Endothelial cell of umbilical vein (primary cell): ENCODE results near the gene TEX44. TPM values are rescaled to one million over a fixed set of nuclear protein-coding genes. Genes with fewer than 3 reads are reported as not detected.

Experiments
- BruUV-seq: library from RNA; stranded (reverse); fragments of 400-500 nt; replicated peaks from 2 replicates; lab custom pipeline; 2021; lab: Mats Ljungman, UMichigan
- CTCF ChIA-PET: fragments of 300-600, 350-600 bp; sonication (Branson Sonifier 250); formaldehyde crosslinking; loops from one replicate; lab custom pipeline; 2021; ENCODE audit warnings: antibody characterized with exemption, inconsistent platforms; lab: Charles Lee
- POLR2A ChIA-PET: fragments of 300-600, 350-600 bp; sonication (Branson Sonifier 250); formaldehyde crosslinking; loops from one replicate; lab custom pipeline; 2021; ENCODE audit warnings: antibody characterized with exemption, inconsistent platforms; lab: Charles Lee
- DNase-seq: peaks from one replicate; pipeline ENCODE4 v3.0.0-alpha.2; 2011; ENCODE audit warnings: low read depth, low spot score
- FAIRE-seq: peaks from 2 replicates; lab custom pipeline; 2011; peaks lifted over from hg19 to GRCh38; lab: Jason Lieb, UNC
- H2AFZ ChIP-seq: 2 replicates; pipeline ENCODE4 v1.6.0; 2012; ENCODE audit warnings: low read depth, low read length, control low read depth, inconsistent platforms
- H3K27ac ChIP-seq: 2 replicates; pipeline ENCODE4 v1.5.1; 2011; ENCODE audit warnings: low read depth, mild to moderate bottlenecking, control low read depth, low read length, moderate library complexity; ENCODE audit not compliant: insufficient read depth
- H3K27me3 ChIP-seq, 2 experiments: 2 replicates each; pipeline versions ENCODE4 v1.6.0 to v1.6.1; 2011; ENCODE audit warnings: low read length in 2 of 2, mixed read lengths in 1 of 2; ENCODE audit not compliant: control insufficient read depth in 2 of 2, insufficient read depth in 2 of 2
- H3K36me3 ChIP-seq, 2 experiments: 2 replicates in 1 of 2; 3 replicates in 1 of 2; pipeline ENCODE4 v1.5.1; 2011; ENCODE audit warnings: low read length in 2 of 2, mild to moderate bottlenecking in 1 of 2, moderate library complexity in 1 of 2; ENCODE audit not compliant: control insufficient read depth in 2 of 2, insufficient read depth in 2 of 2; ENCODE audit errors: extremely low read depth in 1 of 2
- H3K4me1 ChIP-seq: 3 replicates; pipeline ENCODE4 v1.5.1; 2011; ENCODE audit warnings: mild to moderate bottlenecking, low read length; ENCODE audit not compliant: control insufficient read depth, insufficient read depth; ENCODE audit errors: extremely low read depth
- H3K4me2 ChIP-seq: 2 replicates; pipeline ENCODE4 v1.6.1; 2011; ENCODE audit warnings: low read length, control low read depth, mixed read lengths; ENCODE audit not compliant: insufficient read depth
- H3K4me3 ChIP-seq, 3 experiments: fragments of 200-600 bp in 1 of 3; sonication (generic), shearing (Covaris generic) in 1 of 3; replicated peaks in 1 of 3; 2 replicates each; pipeline ENCODE4 v1.5.1; 2011 to 2016; ENCODE audit warnings: control low read depth in 3 of 3, low read length in 3 of 3, mild to moderate bottlenecking in 2 of 3, inconsistent platforms in 1 of 3, low read depth in 1 of 3, moderate library complexity in 1 of 3; ENCODE audit not compliant: insufficient read depth in 1 of 3
- H3K79me2 ChIP-seq: 2 replicates; pipeline ENCODE4 v1.6.0; 2012; ENCODE audit warnings: low read length, inconsistent platforms; ENCODE audit not compliant: control insufficient read depth, insufficient read depth
- H3K9ac ChIP-seq: replicated peaks from 2 replicates; pipeline ENCODE3; 2011; ENCODE audit warnings: low read length, control low read depth; ENCODE audit not compliant: insufficient read depth; ENCODE audit errors: extremely low read depth
- H3K9me1 ChIP-seq: replicated peaks from 3 replicates; pipeline ENCODE4 v1.6.0; 2011; ENCODE audit warnings: mild to moderate bottlenecking, low read length; ENCODE audit not compliant: control insufficient read depth, insufficient read depth; ENCODE audit errors: extremely low read depth
- H3K9me3 ChIP-seq: replicated peaks from 2 replicates; pipeline ENCODE4 v1.5.1; 2012; ENCODE audit warnings: low read length, inconsistent platforms; ENCODE audit not compliant: control insufficient read depth, insufficient read depth
- H4K20me1 ChIP-seq: replicated peaks from 2 replicates; pipeline ENCODE3; 2011; ENCODE audit warnings: mild to moderate bottlenecking, low read length; ENCODE audit not compliant: control insufficient read depth, insufficient read depth; ENCODE audit errors: extremely low read depth
- JUN ChIP-seq: IDR thresholded peaks from 2 replicates; pipeline ENCODE4 v1.6.1; 2011; ENCODE audit warnings: borderline replicate concordance, low read depth; ENCODE audit not compliant: insufficient read length, insufficient read depth
- POLR2AphosphoS5 ChIP-seq: IDR thresholded peaks from 2 replicates; pipeline ENCODE4 v1.6.1; 2012; ENCODE audit warnings: low read depth, mild to moderate bottlenecking, control low read depth, low read length, moderate library complexity; ENCODE audit not compliant: insufficient read depth
- dilution Hi-C: fragments of 300-500 bp; cut with MboI; formaldehyde crosslinking; loops from one replicate; pipeline ENCODE4 v1.15.0; 2019; ENCODE audit warnings: low sequenced_read_pairs; ENCODE audit not compliant: extremely low pct_ligation_motif_present
- intact Hi-C: fragments of 100-400 bp; cut with micrococcal nuclease; formaldehyde crosslinking; loops from one replicate; pipeline ENCODE4 v1.10.0; 2022
- polyA plus RNA-seq, 4 experiments: library from polyadenylated mRNA; depleted of rRNA in 3 of 4; stranded (reverse) in 3 of 4; unstranded in 1 of 4; fragments of >200 nt; gene quantifications; 2 replicates each; pipeline versions ENCODE4 v1.2.1 to v1.2.3, GENCODE V29; 2011 to 2012; ENCODE audit warnings: missing spikeins in 1 of 4
- total RNA-seq: library from RNA; stranded (reverse); gene quantifications from 2 replicates; pipeline ENCODE4 v1.2.3, GENCODE V29; 2021
- TF ChIP-seq, protein P1 (sequence below): IDR thresholded peaks from 2 replicates; pipeline ENCODE4 v1.6.1; 2011; ENCODE audit not compliant: insufficient read depth, insufficient read length

TEX44 gene
- total and polyA plus RNA-seq, 2 donors (not counting 3 experiments of a cell fraction or from before 2014, with no cell fraction given): not detected

DNA sequence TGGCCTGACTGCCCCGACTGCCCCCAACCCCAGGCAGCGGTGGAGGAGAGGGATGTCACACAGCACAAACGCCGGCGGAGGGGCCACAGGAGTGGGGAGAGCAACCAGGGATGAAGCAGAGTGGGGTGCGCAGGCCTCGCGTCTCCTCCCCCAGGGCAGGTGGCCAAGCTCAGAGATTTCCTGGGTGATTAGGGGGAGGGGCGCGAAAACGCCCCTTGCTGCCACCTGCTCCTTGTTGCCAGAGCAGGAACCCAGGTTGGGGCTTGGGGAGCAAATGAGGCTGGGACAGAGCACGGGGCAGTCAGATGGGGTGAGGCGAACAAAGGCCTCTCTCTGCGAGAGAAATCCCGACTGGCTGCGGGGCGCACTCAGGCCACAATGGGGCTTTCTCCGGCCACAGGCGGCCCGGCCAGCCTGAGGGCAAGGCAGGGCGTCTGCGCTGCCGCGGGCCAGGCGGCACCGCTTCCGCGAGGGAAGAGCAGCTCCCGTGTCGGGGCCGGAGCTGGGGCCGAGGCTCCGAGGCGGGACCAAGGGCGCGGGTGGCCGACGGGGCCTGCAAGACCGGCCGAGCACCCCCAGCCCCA is 11.5 kb downstream of the TEX44 start:
- Histone ChIP-seq H4K20me1 (no peaks in the 10 kb centered on the region), H3K27me3 (no peaks in the 10 kb centered on the region), H3K9me3 (no peaks in the 10 kb centered on the region), H2AFZ (peak overlapping the region; percentile 82), H3K4me2 (peak overlapping the region; percentile 62), H3K36me3 (no peaks in the 10 kb centered on the region), H3K9ac (peak overlapping the region; percentile 98), H3K79me2 (no peaks in the 10 kb centered on the region), H3K4me1 (peaks cover 10% of the 10 kb centered on the region), H3K27ac (peak overlapping the region; percentile 92), H3K9me1 (no peaks in the 10 kb centered on the region), H3K4me3 (peak overlapping the region; percentile 34 to 53 (median 48))
- peak; percentile 56 for TF ChIP-seq POLR2AphosphoS5
- no peak for TF ChIP-seq JUN
- POLR2A ChIA-PET: interaction anchor here (1.3 kb wide), 1 partner anchor 10 kb away, joined by 4 read pairs; no protein-coding TSS in a partner anchor
- CTCF ChIA-PET: interaction anchor here (0.8 to 2.1 kb wide), 8 partner anchors 22 to 110 kb away, joined by 3 to 9 read pairs (median 3); no protein-coding TSS in a partner anchor
- FAIRE-seq: no peak
- dilution Hi-C loops (no loop called here), intact Hi-C loops (loop anchor here (1.0 kb wide), 1 partner anchor 8 kb away; no protein-coding TSS in a partner anchor)
- TSS peak; percentile 71 for BruUV-seq
- DNase-seq: no peak

GRCh38 chr2:231604685-231605606 is 12.3 kb downstream of the TEX44 start:
- DNase-seq: peak; percentile 98
- CTCF ChIA-PET: interaction anchor here (0.8 to 2.1 kb wide), 9 partner anchors 21 to 110 kb away, joined by 3 to 9 read pairs (median 3); no protein-coding TSS in a partner anchor
- peak overlapping the region in 2 of 3 experiments; percentile 48 to 53 for H3K4me3 ChIP-seq
- H3K9ac ChIP-seq: peak overlapping the region; percentile 98
- BruUV-seq: TSS peak; percentile 87
- FAIRE-seq: peak; percentile 85
- peak; percentile 10 for TF ChIP-seq POLR2AphosphoS5
- TF ChIP-seq JUN: no peak
- TF ChIP-seq, protein P1, sequence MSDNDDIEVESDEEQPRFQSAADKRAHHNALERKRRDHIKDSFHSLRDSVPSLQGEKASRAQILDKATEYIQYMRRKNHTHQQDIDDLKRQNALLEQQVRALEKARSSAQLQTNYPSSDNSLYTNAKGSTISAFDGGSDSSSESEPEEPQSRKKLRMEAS: peak; percentile 24
- H2AFZ ChIP-seq: peak overlapping the region; percentile 35
- peak overlapping the region; percentile 62 for H3K4me2 ChIP-seq
- H3K4me1 ChIP-seq: peaks cover 10% of the 10 kb centered on the region
- H3K79me2 ChIP-seq: no peaks in the 10 kb centered on the region
- no peaks in the 10 kb centered on the region for H3K9me3 ChIP-seq
- intact Hi-C loops: loop anchor here (1.0 kb wide), 1 partner anchor 7 kb away; no protein-coding TSS in a partner anchor
- H3K27ac ChIP-seq: peak overlapping the region; percentile 92
- dilution Hi-C loops: no loop called here
- H3K27me3 ChIP-seq: no peaks in the 10 kb centered on the region
- H4K20me1 ChIP-seq: no peaks in the 10 kb centered on the region
- H3K36me3 ChIP-seq: no peaks in the 10 kb centered on the region
- H3K9me1 ChIP-seq: no peaks in the 10 kb centered on the region
- POLR2A ChIA-PET: interaction anchor here (1.3 kb wide), 1 partner anchor 11 kb away, joined by 4 read pairs; no protein-coding TSS in a partner anchor
